Measurements from ENCODE around the gene ATP6V1A.

Gene ATP6V1A

GRCh38 chr3:113754494-113755159 lies 7.8 kb downstream of the ATP6V1A start:
- peak; percentile 23 for DNase-seq (ENCODE audit: low spot score)
- in situ Hi-C loops (cut with MboI; ENCODE audit: low pct_unique_long_range_greater_than_20kb, low sequenced_read_pairs, unreplicated experiment) = no loop called here
- TF ChIP-seq, protein P1, sequence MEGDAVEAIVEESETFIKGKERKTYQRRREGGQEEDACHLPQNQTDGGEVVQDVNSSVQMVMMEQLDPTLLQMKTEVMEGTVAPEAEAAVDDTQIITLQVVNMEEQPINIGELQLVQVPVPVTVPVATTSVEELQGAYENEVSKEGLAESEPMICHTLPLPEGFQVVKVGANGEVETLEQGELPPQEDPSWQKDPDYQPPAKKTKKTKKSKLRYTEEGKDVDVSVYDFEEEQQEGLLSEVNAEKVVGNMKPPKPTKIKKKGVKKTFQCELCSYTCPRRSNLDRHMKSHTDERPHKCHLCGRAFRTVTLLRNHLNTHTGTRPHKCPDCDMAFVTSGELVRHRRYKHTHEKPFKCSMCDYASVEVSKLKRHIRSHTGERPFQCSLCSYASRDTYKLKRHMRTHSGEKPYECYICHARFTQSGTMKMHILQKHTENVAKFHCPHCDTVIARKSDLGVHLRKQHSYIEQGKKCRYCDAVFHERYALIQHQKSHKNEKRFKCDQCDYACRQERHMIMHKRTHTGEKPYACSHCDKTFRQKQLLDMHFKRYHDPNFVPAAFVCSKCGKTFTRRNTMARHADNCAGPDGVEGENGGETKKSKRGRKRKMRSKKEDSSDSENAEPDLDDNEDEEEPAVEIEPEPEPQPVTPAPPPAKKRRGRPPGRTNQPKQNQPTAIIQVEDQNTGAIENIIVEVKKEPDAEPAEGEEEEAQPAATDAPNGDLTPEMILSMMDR (IDR thresholded peaks at IDR 0.05; ENCODE audit: extremely low read depth, insufficient read depth, missing control alignments) = no peak

DNA sequence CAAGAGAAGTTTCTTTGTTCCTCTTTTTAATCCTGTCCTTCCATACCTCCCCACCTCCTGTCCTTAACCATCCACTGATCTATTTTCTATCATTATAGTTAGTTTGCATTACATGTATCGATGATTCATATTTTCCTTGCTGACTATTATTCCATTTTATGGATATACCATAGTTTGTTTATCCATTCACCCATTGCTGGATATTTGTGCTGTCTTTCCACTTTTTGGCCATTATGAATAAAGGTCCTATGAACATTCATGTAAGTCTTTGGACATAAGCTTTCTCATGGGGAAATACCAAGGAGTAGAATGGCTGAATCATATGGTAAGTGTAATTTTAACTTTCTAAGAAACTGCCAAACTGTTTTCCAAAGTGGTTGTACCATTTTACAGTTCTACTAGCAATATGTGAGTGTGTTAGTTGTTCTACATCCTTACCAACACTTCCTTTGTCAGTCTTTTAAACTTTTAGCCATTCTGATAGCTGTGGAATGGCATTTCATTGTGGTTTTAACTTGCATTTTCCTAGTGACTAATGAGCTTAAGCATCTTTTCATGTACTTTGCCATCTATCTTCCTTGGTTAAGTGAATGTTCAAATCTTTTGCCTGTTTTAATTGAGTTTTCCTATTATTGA lies 11.7 kb downstream of the ATP6V1A start:
- TF ChIP-seq, protein P1 (IDR thresholded peaks at IDR 0.05; ENCODE audit: extremely low read depth, insufficient read depth, missing control alignments) = no peak
- DNase-seq (ENCODE audit: low spot score) = no peak
- in situ Hi-C loops (cut with MboI; ENCODE audit: low pct_unique_long_range_greater_than_20kb, low sequenced_read_pairs, unreplicated experiment) = no loop called here

GRCh38 chr3:113764698-113765097 lies 17.9 kb downstream of the ATP6V1A start:
- in situ Hi-C loops (cut with MboI; ENCODE audit: low pct_unique_long_range_greater_than_20kb, low sequenced_read_pairs, unreplicated experiment) = no loop called here
- no peak for DNase-seq (ENCODE audit: low spot score)
- TF ChIP-seq, protein P1 (IDR thresholded peaks at IDR 0.05; ENCODE audit: extremely low read depth, insufficient read depth, missing control alignments) = no peak

- DNase-seq (ENCODE audit: low spot score) = peak; percentile 17
- TF ChIP-seq, protein P1 (IDR thresholded peaks at IDR 0.05; ENCODE audit: extremely low read depth, insufficient read depth, missing control alignments) = no peak
- in situ Hi-C loops (cut with MboI; ENCODE audit: low pct_unique_long_range_greater_than_20kb, low sequenced_read_pairs, unreplicated experiment) = no loop called here
Observed at GRCh38 chr3:113769551-113769950, 22.7 kb downstream of the ATP6V1A start.

GRCh38 chr3:113771993-113772392 lies 25.2 kb downstream of the ATP6V1A start:
- no peak for DNase-seq (ENCODE audit: low spot score)
- in situ Hi-C loops (cut with MboI; ENCODE audit: low pct_unique_long_range_greater_than_20kb, low sequenced_read_pairs, unreplicated experiment) = no loop called here

GRCh38 chr3:113773381-113773780 lies 26.5 kb downstream of the ATP6V1A start:
- TF ChIP-seq, protein P1 (IDR thresholded peaks at IDR 0.05; ENCODE audit: extremely low read depth, insufficient read depth, missing control alignments) = no peak
- in situ Hi-C loops (cut with MboI; ENCODE audit: low pct_unique_long_range_greater_than_20kb, low sequenced_read_pairs, unreplicated experiment) = no loop called here
- no peak for DNase-seq (ENCODE audit: low spot score)

More at GRCh38 chr3:113771993-113772392, 25.2 kb downstream of the ATP6V1A start:
- TF ChIP-seq, protein P1 (IDR thresholded peaks at IDR 0.05; ENCODE audit: extremely low read depth, insufficient read depth, missing control alignments) = no peak
